HepG2 (cell line): ENCODE measurements around the gene STAMBPL1. TPM values are rescaled to one million over a fixed set of nuclear protein-coding genes. Genes with fewer than 3 reads are reported as not detected.
A peak's percentile ranks its signal among the peaks of the same experiment; 100 is the strongest.

ENCODE experiments used
- FOXA3 ChIP-seq: IDR thresholded peaks from 2 replicates; pipeline ENCODE4 v1.6.1; 2016; ENCODE audit warnings: missing genetic modification reagents, missing compliant biosample characterization
- HMGXB3 ChIP-seq: sonication (generic); formaldehyde crosslinking; IDR thresholded peaks from 2 replicates; pipeline ENCODE4 v1.4.0; 2020; ENCODE audit warnings: missing genetic modification reagents, borderline replicate concordance
- ONECUT2 ChIP-seq: sonication (generic); formaldehyde crosslinking; IDR thresholded peaks from 2 replicates; pipeline ENCODE4 v1.4.0; 2020; ENCODE audit warnings: missing genetic modification reagents
- RFXAP ChIP-seq: sonication (generic); formaldehyde crosslinking; IDR thresholded peaks from 2 replicates; pipeline ENCODE4 v1.4.0; 2020; ENCODE audit warnings: missing genetic modification reagents, borderline replicate concordance
- TCF7 ChIP-seq: sonication (generic); IDR thresholded peaks from 2 replicates; pipeline ENCODE4 v1.6.1; 2016; ENCODE audit warnings: antibody characterized with exemption, low read depth
- U2AF1 ChIP-seq: fragments of 200-400 bp; formaldehyde crosslinking; optimal IDR thresholded peaks from 2 replicates; pipeline ENCODE3; 2017; ENCODE audit warnings: mild to moderate bottlenecking, low read depth, low read length
- XRCC5 ChIP-seq: fragments of 200-400 bp; formaldehyde crosslinking; optimal IDR thresholded peaks from 2 replicates; pipeline ENCODE3; 2017; ENCODE audit warnings: mild to moderate bottlenecking, low read length
- ZBTB10 ChIP-seq: sonication (generic); formaldehyde crosslinking; IDR thresholded peaks from 2 replicates; pipeline ENCODE4 v1.4.0; 2020; ENCODE audit warnings: missing genetic modification reagents, borderline replicate concordance
- ZNF17 ChIP-seq: sonication (generic); formaldehyde crosslinking; IDR thresholded peaks from 2 replicates; pipeline ENCODE4 v1.5.0; 2020; ENCODE audit warnings: mild to moderate bottlenecking, missing genetic modification reagents
- ZNF343 ChIP-seq: sonication (generic); formaldehyde crosslinking; IDR thresholded peaks from 2 replicates; pipeline ENCODE4 v1.4.0; 2020; ENCODE audit warnings: mild to moderate bottlenecking, missing genetic modification reagents
- ZNF609 ChIP-seq: sonication (generic); formaldehyde crosslinking; IDR thresholded peaks from 2 replicates; pipeline ENCODE4 v1.4.0; 2020; ENCODE audit warnings: mild to moderate bottlenecking, missing genetic modification reagents, borderline replicate concordance
- ZNF878 ChIP-seq: sonication (generic); formaldehyde crosslinking; IDR thresholded peaks from 2 replicates; pipeline ENCODE4 v1.8.1; 2023; ENCODE audit warnings: mild to moderate bottlenecking, missing genetic modification reagents, moderate library complexity
- polyA plus RNA-seq, 8 experiments: library from polyadenylated mRNA; depleted of rRNA in 3 of 8; stranded (reverse) in 7 of 8; unstranded in 1 of 8; fragments of >200 nt; fragmentation: Illumina TruSeq in 4 of 8; extraction: Trizol in 4 of 8; gene quantifications; 2 replicates each; pipeline versions ENCODE4 v1.2.1 to v1.2.3, GENCODE V29; 2011 to 2016; ENCODE audit warnings: low read depth in 4 of 8, missing spikeins in 1 of 8, mixed read lengths in 1 of 8; ENCODE audit not compliant: insufficient read depth in 1 of 8
- total RNA-seq, 5 experiments: library from RNA; depleted of rRNA; stranded (reverse); fragments of >200 nt; fragmentation: Illumina TruSeq; extraction: Trizol; gene quantifications; 2 replicates each; pipeline ENCODE4 v1.2.3, GENCODE V29; 2016; ENCODE audit warnings: low read depth in 1 of 5

The STAMBPL1 gene
- total and polyA plus RNA-seq, 2 of the 13 experiments (the other 11 are each of a cell fraction or from before 2014, with no cell fraction given), result 1.4 to 1.5 TPM

- TF ChIP-seq ZNF343 (CRISPR knock-in tag) (no peak), ONECUT2 (peak; percentile 87), TCF7 (no peak), ZNF17 (no peak), ZBTB10 (CRISPR knock-in tag) (no peak), HMGXB3 (no peak), ZNF609 (CRISPR knock-in tag) (no peak), ZNF878 (CRISPR knock-in tag) (no peak), XRCC5 (peak; percentile 32), FOXA3 (0 out of 2 replicates have a peak, but pooled peaks have one; percentile 6), RFXAP (CRISPR knock-in tag) (no peak), U2AF1 (no peak)
Observed at GRCh38 chr10:88934900-88935672, 55.0 kb downstream of the STAMBPL1 start (continued).
